ENCODE data around the gene IMPA2. TPM values are rescaled to one million over a fixed set of nuclear protein-coding genes. Genes with fewer than 3 reads are reported as not detected.
A peak's percentile ranks its signal among the peaks of the same experiment; 100 is the strongest.

The IMPA2 gene
- total and polyA plus RNA-seq, 2 donors (not counting 1 experiment from before 2014, with no cell fraction given), result 3.8 to 23.0 TPM

GRCh38 chr18:11998193-11998592, 16.9 kb downstream of the IMPA2 start:
- Histone ChIP-seq H3K9me3 (ENCODE audit: control insufficient read depth, insufficient read depth, low read depth, low read length) (no peaks in the 10 kb centered on the region), H3K4me1 (ENCODE audit: control insufficient read depth, extremely low read depth, insufficient read depth, low read length) (peaks cover 4% of the 10 kb centered on the region), H3K27me3 (ENCODE audit: control insufficient read depth, insufficient read depth, low read length) (no peaks in the 10 kb centered on the region), H3K4me3 (replicated peaks in 1 of 4; ENCODE audit: control extremely low read depth in 1 of 4, insufficient read depth in 1 of 4, low read depth in 3 of 4, low read length in 4 of 4) (no peak overlapping the region), H3K4me2 (ENCODE audit: extremely low read depth, insufficient read depth, low read length) (no peak overlapping the region), H3K36me3 (ENCODE audit: control insufficient read depth, insufficient read depth, low read length) (no peaks in the 10 kb centered on the region), H4K20me1 (ENCODE audit: control insufficient read depth, extremely low read depth, insufficient read depth, low read length) (no peaks in the 10 kb centered on the region), H3K79me2 (ENCODE audit: control insufficient read depth, insufficient read depth, low read length) (no peaks in the 10 kb centered on the region), H2AFZ (ENCODE audit: low read length) (no peak overlapping the region), H3K9ac (ENCODE audit: insufficient read depth, low read length) (no peak overlapping the region), H3K27ac (ENCODE audit: insufficient read depth, low read length) (no peak overlapping the region)
- no peak for TF ChIP-seq CTCF (conservative IDR thresholded peaks at IDR 0.05 in 1 of 2, IDR thresholded peaks at IDR 0.05 in 1 of 2; ENCODE audit: low read depth in 1 of 2, low read length in 2 of 2)
- no peak for TF ChIP-seq EZH2 (IDR thresholded peaks at IDR 0.05; ENCODE audit: low read length, missing control alignments)
- peak in 1 of 2 donors; percentile 48 for DNase-seq (ENCODE audit: low read depth in 2 of 2)

- H3K4me2 ChIP-seq (ENCODE audit: extremely low read depth, insufficient read depth, low read length), result no peak overlapping the region
- no peak for TF ChIP-seq EZH2 (IDR thresholded peaks at IDR 0.05; ENCODE audit: low read length, missing control alignments)
- TF ChIP-seq CTCF (conservative IDR thresholded peaks at IDR 0.05 in 1 of 2, IDR thresholded peaks at IDR 0.05 in 1 of 2; ENCODE audit: low read depth in 1 of 2, low read length in 2 of 2), result no peak
- H3K4me3 ChIP-seq (replicated peaks in 1 of 4; ENCODE audit: control extremely low read depth in 1 of 4, insufficient read depth in 1 of 4, low read depth in 3 of 4, low read length in 4 of 4), result no peak overlapping the region
- no peaks in the 10 kb centered on the region for H3K27me3 ChIP-seq (ENCODE audit: control insufficient read depth, insufficient read depth, low read length)
- H4K20me1 ChIP-seq (ENCODE audit: control insufficient read depth, extremely low read depth, insufficient read depth, low read length), result no peaks in the 10 kb centered on the region
- H3K4me1 ChIP-seq (ENCODE audit: control insufficient read depth, extremely low read depth, insufficient read depth, low read length), result peaks cover 4% of the 10 kb centered on the region
- H2AFZ ChIP-seq (ENCODE audit: low read length), result no peak overlapping the region
- no peak overlapping the region for H3K27ac ChIP-seq (ENCODE audit: insufficient read depth, low read length)
- H3K36me3 ChIP-seq (ENCODE audit: control insufficient read depth, insufficient read depth, low read length), result no peaks in the 10 kb centered on the region
- no peaks in the 10 kb centered on the region for H3K9me3 ChIP-seq (ENCODE audit: control insufficient read depth, insufficient read depth, low read depth, low read length)
- no peak for DNase-seq (ENCODE audit: low read depth in 2 of 2)
- no peaks in the 10 kb centered on the region for H3K79me2 ChIP-seq (ENCODE audit: control insufficient read depth, insufficient read depth, low read length)
- no peak overlapping the region for H3K9ac ChIP-seq (ENCODE audit: insufficient read depth, low read length)
Measured at GRCh38 chr18:11999429-11999828, 18.1 kb downstream of the IMPA2 start.

GRCh38 chr18:12000072-12000659, 18.9 kb downstream of the IMPA2 start:
- H3K4me2 ChIP-seq (ENCODE audit: extremely low read depth, insufficient read depth, low read length), result no peak overlapping the region
- H3K27me3 ChIP-seq (ENCODE audit: control insufficient read depth, insufficient read depth, low read length), result no peaks in the 10 kb centered on the region
- no peaks in the 10 kb centered on the region for H3K4me1 ChIP-seq (ENCODE audit: control insufficient read depth, extremely low read depth, insufficient read depth, low read length)
- no peak overlapping the region for H3K9ac ChIP-seq (ENCODE audit: insufficient read depth, low read length)
- H4K20me1 ChIP-seq (ENCODE audit: control insufficient read depth, extremely low read depth, insufficient read depth, low read length), result no peaks in the 10 kb centered on the region
- H2AFZ ChIP-seq (ENCODE audit: low read length), result no peak overlapping the region
- DNase-seq (ENCODE audit: low read depth in 2 of 2), result no peak
- H3K9me3 ChIP-seq (ENCODE audit: control insufficient read depth, insufficient read depth, low read depth, low read length), result no peaks in the 10 kb centered on the region
- H3K4me3 ChIP-seq (replicated peaks in 1 of 4; ENCODE audit: control extremely low read depth in 1 of 4, insufficient read depth in 1 of 4, low read depth in 3 of 4, low read length in 4 of 4), result no peak overlapping the region
- no peaks in the 10 kb centered on the region for H3K79me2 ChIP-seq (ENCODE audit: control insufficient read depth, insufficient read depth, low read length)
- no peaks in the 10 kb centered on the region for H3K36me3 ChIP-seq (ENCODE audit: control insufficient read depth, insufficient read depth, low read length)
- no peak overlapping the region for H3K27ac ChIP-seq (ENCODE audit: insufficient read depth, low read length)
- TF ChIP-seq EZH2 (IDR thresholded peaks at IDR 0.05; ENCODE audit: low read length, missing control alignments), result no peak
- no peak for TF ChIP-seq CTCF (conservative IDR thresholded peaks at IDR 0.05 in 1 of 2, IDR thresholded peaks at IDR 0.05 in 1 of 2; ENCODE audit: low read depth in 1 of 2, low read length in 2 of 2)

Measured in fibroblast of lung (primary cell).